ENCODE data around the gene KRT81. TPM values are rescaled to one million over a fixed set of nuclear protein-coding genes. Genes with fewer than 3 reads are reported as not detected.
"Not testable (repeated sequence)": the region's sequence is repeated elsewhere in the genome, so short reads cannot be mapped to it uniquely, and the experiment has no call there.

The KRT81 gene
- total RNA-seq, 1 donor from 2014 or later: not detected

DNA sequence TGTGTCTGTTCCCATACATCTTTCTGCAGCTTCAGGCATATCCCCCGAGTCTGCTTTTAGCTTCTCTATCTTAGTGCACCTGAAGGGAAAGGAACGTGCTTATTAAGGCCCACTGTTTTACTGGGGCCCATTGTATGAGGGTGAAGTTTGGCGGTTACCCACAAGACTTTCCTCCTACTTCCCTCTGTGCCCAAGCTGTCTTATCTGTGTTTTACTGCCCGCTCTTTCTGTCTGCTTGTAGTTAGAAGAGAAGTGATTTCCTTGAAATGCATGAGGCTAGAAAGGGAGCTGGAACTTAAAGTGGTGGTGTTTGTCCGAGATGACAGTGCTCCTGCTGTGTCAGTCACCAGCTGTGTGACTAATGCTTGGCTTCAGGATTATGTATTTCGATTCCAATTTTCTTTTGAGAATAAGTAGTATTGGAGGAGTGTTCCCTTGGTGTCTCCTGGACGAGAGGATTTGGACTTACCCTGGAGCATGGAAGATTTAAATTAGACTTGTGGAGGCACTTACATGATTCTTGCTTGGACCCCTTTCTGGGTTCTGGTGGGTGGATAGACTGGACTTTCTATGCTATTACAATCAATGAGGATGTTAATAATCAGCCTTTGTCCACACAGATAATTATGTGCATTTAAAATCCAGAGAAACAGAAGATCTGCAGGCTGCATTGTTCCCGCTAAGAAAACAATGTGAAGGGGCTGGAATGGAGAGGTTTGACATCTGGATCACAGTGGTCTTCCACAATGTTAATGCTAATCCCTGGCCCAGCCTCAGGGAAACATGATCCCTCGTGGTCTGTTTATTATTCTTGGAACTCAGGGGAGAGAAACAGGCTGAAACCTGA is 30.8 kb downstream of the KRT81 start:
- DNase-seq (no peak), ATAC-seq (no peak)
- peaks cover 8% of the 10 kb centered on the region for H3K4me1 ChIP-seq
- H3K4me3 ChIP-seq: no peak overlapping the region
- H3K27me3 ChIP-seq: peaks cover 38% of the 10 kb centered on the region
- no peaks in the 10 kb centered on the region for H3K9me3 ChIP-seq
- TF ChIP-seq CTCF (IDR thresholded peaks at IDR 0.05): no peak
- no peaks in the 10 kb centered on the region for H3K36me3 ChIP-seq
- intact Hi-C loops (cut with DNase I): no loop called here
- no peak overlapping the region for H3K27ac ChIP-seq

DNA sequence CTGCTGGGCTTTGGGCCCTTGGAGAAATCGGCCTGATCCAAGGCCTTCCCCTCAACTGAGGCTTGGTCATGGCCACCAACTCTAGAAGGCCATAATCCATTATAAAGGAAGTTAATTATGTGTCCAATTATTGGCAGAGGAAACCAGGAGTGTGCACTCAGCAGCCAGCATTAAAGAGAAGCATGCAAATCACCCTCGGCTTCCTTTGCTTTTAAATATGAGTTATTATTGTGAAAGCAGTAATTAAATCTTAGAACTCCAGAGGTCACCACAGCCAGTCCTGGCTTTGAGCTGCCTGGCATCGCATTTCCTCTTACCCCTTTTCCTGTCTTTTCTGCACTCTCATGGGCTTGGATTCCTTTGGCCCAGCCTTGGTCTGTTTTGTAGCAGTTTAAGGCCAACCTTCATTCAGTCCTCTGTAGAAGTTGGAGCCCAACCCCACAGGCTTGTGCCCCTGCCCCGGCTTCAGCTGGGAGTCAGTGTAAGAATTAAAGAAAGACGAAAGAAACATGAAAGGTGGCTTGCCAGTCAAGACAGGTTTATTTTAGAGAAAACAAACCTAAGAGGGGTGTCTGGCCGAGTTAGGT is 31.6 kb downstream of the KRT81 start:
- no peak for TF ChIP-seq CTCF (IDR thresholded peaks at IDR 0.05)
- no peak overlapping the region for H3K4me3 ChIP-seq
- H3K27ac ChIP-seq: no peak overlapping the region
- H3K27me3 ChIP-seq: peaks cover 38% of the 10 kb centered on the region
- intact Hi-C loops (cut with DNase I): no loop called here
- H3K9me3 ChIP-seq: no peaks in the 10 kb centered on the region
- H3K36me3 ChIP-seq: no peaks in the 10 kb centered on the region
- DNase-seq (peak; percentile 25), ATAC-seq (no peak)
- H3K4me1 ChIP-seq: peaks cover 8% of the 10 kb centered on the region

GRCh38 chr12:52258335-52258901 is 32.9 kb downstream of the KRT81 start:
- Histone ChIP-seq H3K27me3 (peaks cover 38% of the 10 kb centered on the region), H3K27ac (no peak overlapping the region), H3K4me3 (no peak overlapping the region), H3K4me1 (peaks cover 8% of the 10 kb centered on the region), H3K9me3 (no peaks in the 10 kb centered on the region), H3K36me3 (no peaks in the 10 kb centered on the region)
- DNase-seq: peak; percentile 66
- TF ChIP-seq CTCF (IDR thresholded peaks at IDR 0.05): no peak
- ATAC-seq: peak; percentile 34
- intact Hi-C loops (cut with DNase I): no loop called here

DNA sequence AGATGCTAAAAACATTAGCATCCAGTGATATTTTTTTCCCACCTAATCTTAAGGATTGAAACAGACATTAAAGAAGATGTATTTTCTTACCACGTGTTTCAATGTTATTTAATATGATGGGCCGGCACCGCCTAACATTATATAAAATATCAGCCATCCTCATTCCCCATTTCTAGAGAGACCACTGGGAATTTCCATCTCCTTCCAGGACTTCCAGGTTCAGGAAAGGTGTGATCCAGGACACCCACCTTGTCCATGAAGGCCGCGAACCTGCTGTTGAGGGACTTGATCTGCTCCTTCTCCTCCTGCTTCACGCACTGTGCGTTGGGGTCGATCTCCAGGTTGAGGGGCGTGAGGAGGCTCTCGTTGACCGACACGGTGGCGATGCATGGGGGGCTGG is 33.4 kb downstream of the KRT81 start:
- peak; percentile 26 for DNase-seq
- H3K4me1 ChIP-seq; H3K27ac ChIP-seq; intact Hi-C loops (cut with DNase I); H3K4me3 ChIP-seq; H3K36me3 ChIP-seq; ATAC-seq; H3K9me3 ChIP-seq: not testable (repeated sequence)
- peaks cover 38% of the 10 kb centered on the region for H3K27me3 ChIP-seq

DNA sequence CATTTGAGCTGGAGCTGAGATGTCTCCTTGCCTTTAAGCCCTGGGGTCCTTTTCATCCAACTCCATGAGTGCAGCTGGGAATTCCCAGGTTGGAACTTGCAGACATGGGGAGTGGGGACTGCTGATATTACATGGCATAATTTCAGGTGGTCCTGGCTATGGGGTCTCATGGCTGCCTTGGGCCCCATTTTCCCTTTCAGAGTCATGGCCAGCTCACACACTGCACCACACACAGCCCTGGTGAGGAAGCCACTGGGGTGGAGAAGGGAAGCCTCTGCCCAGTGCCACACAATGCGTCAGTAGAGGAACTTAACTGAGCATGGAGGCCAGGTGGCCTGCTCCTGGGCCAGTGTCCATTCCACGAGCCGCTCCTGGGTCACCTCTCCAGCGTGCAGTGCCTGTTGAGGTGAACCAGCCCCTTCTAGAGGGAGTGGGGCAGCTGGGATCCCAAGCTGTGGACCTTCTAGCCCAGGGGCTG is 34.2 kb downstream of the KRT81 start:
- Histone ChIP-seq H3K27ac (no peak overlapping the region), H3K4me1 (peaks cover 8% of the 10 kb centered on the region), H3K36me3 (no peaks in the 10 kb centered on the region), H3K27me3 (peaks cover 38% of the 10 kb centered on the region), H3K9me3 (no peaks in the 10 kb centered on the region), H3K4me3 (no peak overlapping the region)
- intact Hi-C loops (cut with DNase I): no loop called here
- TF ChIP-seq CTCF (IDR thresholded peaks at IDR 0.05): no peak
- ATAC-seq (no peak), DNase-seq (peak; percentile 57)

GRCh38 chr12:52256584-52256935 is 34.8 kb downstream of the KRT81 start:
- no peaks in the 10 kb centered on the region for H3K9me3 ChIP-seq
- no peak for TF ChIP-seq CTCF (IDR thresholded peaks at IDR 0.05)
- H3K4me1 ChIP-seq: peaks cover 8% of the 10 kb centered on the region
- DNase-seq (peak; percentile 23), ATAC-seq (no peak)
- H3K27me3 ChIP-seq: peaks cover 38% of the 10 kb centered on the region
- no peak overlapping the region for H3K4me3 ChIP-seq
- no peaks in the 10 kb centered on the region for H3K36me3 ChIP-seq
- H3K27ac ChIP-seq: no peak overlapping the region
- intact Hi-C loops (cut with DNase I): no loop called here
